Activated T-cell treated with anti-CD3 and anti-CD28 coated beads, Interleukin-2, amount 50 U/mL, for 72 hours (primary cell): ENCODE data around the gene ADGRD1. TPM values are rescaled to one million over a fixed set of nuclear protein-coding genes. Genes with fewer than 3 reads are reported as not detected.

Source experiments
- ATAC-seq, 2 donors: fragments of 150-1000 bp; cut with Tn5 transposase; replicated peaks in 1 of 2; 2 replicates each; pipeline ENCODE4 v1.10.0; 2021; ENCODE audit warnings: moderate library complexity in 2 of 2, mild to moderate bottlenecking in 1 of 2
- DNase-seq, 2 donors: peaks; one replicate each; pipeline ENCODE4 v3.0.0; 2021 to 2022; ENCODE audit warnings: mixed read lengths in 1 of 2
- H3K27ac Mint-ChIP-seq: one replicate; pipeline ENCODE4 v1.8.0; 2022; ENCODE audit warnings: mild to moderate bottlenecking, moderate library complexity, mixed read lengths
- H3K27me3 Mint-ChIP-seq: one replicate; pipeline ENCODE4 v1.8.0; 2022; ENCODE audit warnings: low read depth, mixed read lengths
- H3K36me3 Mint-ChIP-seq, 2 donors: one replicate each; pipeline ENCODE4 v1.8.0; 2022; ENCODE audit warnings: mixed read lengths in 2 of 2, mild to moderate bottlenecking in 1 of 2; ENCODE audit not compliant: insufficient read depth in 2 of 2
- H3K4me1 Mint-ChIP-seq: one replicate; pipeline ENCODE4 v1.8.0; 2022; ENCODE audit warnings: low read depth, mixed read lengths
- H3K4me3 Mint-ChIP-seq, 2 donors: one replicate each; pipeline ENCODE4 v1.8.0; 2022; ENCODE audit warnings: mild to moderate bottlenecking in 2 of 2, mixed read lengths in 2 of 2, moderate library complexity in 2 of 2
- H3K9me3 Mint-ChIP-seq, 2 donors: one replicate each; pipeline ENCODE4 v1.8.0; 2022; ENCODE audit warnings: mixed read lengths in 2 of 2
- total RNA-seq, 2 donors: library from RNA; stranded (reverse); gene quantifications; one replicate each; pipeline ENCODE4 v1.2.3, GENCODE V29; 2022

Gene ADGRD1
- total RNA-seq, 2 donors from 2014 or later, result 2.0 to 2.5 TPM

DNA sequence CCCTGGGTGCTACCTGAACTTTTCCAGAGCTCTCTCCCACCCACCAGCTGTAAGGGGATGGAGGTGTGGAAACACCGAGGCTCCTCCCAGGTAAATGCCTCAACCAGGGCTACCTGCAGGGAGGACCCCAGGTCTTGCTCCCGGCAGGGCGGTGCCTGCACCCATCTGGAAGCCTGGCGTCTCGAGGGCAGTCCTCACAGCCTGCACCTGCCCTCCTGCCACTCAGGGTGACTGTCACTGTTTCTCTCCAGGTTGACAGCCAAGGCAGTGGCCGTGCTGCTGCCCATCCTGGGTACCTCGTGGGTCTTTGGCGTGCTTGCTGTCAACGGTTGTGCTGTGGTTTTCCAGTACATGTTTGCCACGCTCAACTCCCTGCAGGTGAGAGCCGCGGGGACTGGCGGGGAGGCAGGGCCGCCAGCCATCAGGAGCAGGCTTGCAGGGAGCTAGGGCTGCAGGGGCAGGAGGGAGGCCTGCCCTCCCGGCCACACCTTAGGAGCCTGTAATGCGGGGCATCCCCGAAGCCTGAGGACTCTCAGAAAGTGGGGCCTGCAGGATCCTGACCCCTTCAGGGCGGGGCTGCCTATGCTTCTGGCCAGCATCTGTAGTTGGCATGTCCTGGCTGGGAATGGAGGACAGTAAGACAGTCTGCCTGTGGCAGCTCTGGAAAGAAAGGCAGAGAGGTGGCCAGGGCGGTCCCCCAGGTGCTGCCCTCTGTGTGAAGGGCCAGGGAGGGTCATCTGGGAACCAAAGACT, 182.3 kb downstream of the ADGRD1 start:
- H3K36me3 Mint-ChIP-seq, result no peaks in the 10 kb centered on the region
- H3K4me3 Mint-ChIP-seq, result no peak overlapping the region
- DNase-seq (no peak), ATAC-seq (no peak)
- H3K9me3 Mint-ChIP-seq, result no peaks in the 10 kb centered on the region
- no peaks in the 10 kb centered on the region for H3K4me1 Mint-ChIP-seq
- H3K27ac Mint-ChIP-seq, result no peak overlapping the region
- H3K27me3 Mint-ChIP-seq, result no peaks in the 10 kb centered on the region

DNA sequence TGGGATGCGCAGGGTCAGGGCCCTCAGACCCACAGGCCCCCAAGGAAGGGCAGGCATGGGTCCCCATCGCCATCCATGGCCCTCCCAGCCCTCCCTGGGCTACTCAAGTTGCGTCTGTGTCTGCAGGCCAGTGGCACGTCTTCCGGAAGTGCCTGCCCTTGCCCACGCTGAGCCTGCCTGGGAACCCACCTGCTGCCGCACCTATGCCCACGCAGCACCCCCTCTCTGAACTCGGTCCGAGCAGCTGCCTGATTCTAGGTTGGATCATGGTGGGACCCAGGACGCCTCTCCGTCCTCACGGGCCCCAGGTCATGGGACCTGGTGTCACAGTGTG, 182.8 kb downstream of the ADGRD1 start:
- H3K27me3 Mint-ChIP-seq, result no peaks in the 10 kb centered on the region
- ATAC-seq (no peak), DNase-seq (no peak)
- no peaks in the 10 kb centered on the region for H3K4me1 Mint-ChIP-seq
- H3K36me3 Mint-ChIP-seq, result no peaks in the 10 kb centered on the region
- H3K4me3 Mint-ChIP-seq, result no peak overlapping the region
- no peak overlapping the region for H3K27ac Mint-ChIP-seq
- no peaks in the 10 kb centered on the region for H3K9me3 Mint-ChIP-seq

DNA sequence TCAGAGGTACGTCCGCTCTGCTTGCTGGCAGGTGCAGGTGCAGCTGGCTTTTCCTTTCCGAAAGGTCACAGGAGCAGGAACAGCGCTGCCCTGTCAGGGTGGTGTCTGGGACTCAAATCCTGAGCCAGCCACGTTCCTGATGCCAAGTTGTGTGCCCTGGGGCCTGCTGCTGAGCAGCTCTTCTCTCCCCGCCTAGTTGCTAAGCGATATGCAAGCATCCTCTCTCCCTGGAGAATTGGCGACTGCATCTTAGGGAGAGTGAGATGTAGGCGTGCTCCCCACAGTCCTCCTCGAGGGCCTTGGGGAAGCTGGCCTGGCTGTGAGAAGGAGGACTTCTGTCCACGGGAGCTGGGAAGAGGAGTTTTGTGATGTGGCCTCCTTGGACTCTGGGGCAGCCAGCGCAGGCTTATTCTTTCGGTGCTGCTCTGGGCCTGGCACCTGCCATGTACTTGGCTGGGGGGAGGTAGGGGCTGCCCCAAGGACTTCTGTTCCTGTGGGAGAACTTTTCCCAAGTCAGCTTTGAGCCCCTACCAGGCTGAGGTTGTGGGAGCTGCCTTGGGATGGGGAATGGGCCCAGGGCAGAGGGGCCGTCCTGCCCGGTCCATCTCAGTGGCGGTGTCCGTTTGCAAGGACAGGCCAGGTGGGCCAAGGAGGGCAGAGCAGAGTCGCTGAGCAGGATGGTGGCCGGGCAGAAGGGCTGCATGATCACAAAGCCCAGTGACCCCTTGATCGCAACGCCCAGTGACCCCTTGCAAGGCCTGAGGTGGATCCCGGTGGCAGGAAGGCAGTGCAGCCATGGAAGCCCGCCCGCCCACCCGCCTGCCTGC, 183.5 kb downstream of the ADGRD1 start:
- Mint-ChIP-seq H3K9me3 (no peaks in the 10 kb centered on the region), H3K36me3 (no peaks in the 10 kb centered on the region), H3K27ac (no peak overlapping the region), H3K4me1 (no peaks in the 10 kb centered on the region), H3K27me3 (no peaks in the 10 kb centered on the region), H3K4me3 (no peak overlapping the region)
- DNase-seq (no peak), ATAC-seq (no peak)

DNA sequence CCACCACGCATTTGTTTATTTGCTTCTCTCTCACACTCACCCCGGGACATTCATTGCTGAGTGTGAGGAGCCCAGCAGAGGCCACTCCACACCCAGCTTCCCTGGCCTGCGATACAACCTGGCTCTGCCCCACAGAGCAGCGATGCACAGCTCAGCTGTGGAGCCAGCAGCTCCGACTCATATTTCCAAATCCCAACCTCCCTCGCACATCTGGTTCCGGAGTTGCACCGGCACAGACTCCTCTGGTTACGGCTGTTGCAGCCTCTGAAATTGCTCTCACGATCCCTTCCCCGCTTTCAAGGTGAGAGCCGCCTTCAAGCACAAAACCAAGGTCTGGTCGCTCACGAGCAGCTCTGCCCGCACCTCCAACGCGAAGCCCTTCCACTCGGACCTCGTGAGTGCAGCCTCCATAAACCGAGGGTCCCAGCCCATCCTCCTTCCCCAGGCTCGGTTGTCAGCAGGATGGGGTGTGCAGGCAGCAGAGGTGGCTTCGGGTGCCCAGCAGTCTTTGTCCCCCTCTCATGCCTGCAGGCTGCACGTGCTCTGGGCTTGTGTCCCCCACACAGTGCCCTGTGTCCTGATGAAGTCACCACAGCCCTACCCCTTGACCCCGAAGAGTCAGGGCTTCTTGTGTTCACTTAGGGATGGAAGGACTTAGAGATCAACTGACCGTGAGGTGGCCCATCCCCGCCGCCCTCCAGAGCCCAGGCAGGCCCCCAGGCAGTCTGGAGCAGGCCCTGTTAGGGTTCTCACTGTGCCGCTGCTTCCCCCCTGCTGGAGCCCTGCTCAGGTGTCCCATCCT, 184.3 kb downstream of the ADGRD1 start:
- DNase-seq, result no peak
- H3K27me3 Mint-ChIP-seq, result no peaks in the 10 kb centered on the region
- ATAC-seq, result no peak
- H3K27ac Mint-ChIP-seq, result no peak overlapping the region
- no peaks in the 10 kb centered on the region for H3K4me1 Mint-ChIP-seq
- no peaks in the 10 kb centered on the region for H3K9me3 Mint-ChIP-seq
- H3K4me3 Mint-ChIP-seq, result no peak overlapping the region
- H3K36me3 Mint-ChIP-seq, result no peaks in the 10 kb centered on the region

DNA sequence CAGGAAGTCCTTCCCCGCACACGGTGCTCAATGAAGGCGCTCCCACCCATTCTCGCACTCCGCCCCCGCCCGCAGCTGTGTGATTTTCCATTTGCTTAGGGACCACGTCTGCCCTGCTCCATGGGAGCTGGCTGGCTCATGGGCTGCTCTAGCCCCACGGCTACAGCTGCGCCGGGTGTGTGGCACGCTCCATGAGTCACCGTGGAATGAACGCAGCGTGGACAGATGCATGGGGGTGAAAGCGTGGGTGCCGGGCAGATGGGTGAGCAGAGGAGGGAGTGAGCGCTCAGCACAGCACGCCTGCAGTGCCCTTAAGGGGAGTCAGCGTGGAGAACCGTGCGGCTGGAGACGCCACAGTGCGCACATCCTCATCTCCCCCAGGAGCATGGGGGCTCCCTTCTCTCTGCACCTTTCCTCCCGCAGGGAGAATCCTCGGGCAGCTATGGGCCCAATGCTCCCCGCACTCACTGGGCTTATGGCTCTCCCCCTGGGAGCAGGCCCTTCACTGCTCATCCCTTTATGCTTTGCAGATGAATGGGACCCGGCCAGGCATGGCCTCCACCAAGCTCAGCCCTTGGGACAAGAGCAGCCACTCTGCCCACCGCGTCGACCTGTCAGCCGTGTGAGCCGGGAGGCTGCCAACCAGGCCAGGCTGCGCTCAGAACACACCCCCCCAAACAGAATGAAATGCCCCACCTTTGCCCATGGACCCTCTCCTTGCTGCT, 185.1 kb downstream of the ADGRD1 start:
- no peak for DNase-seq
- Mint-ChIP-seq H3K27me3 (no peaks in the 10 kb centered on the region), H3K27ac (no peak overlapping the region), H3K9me3 (no peaks in the 10 kb centered on the region), H3K4me1 (no peaks in the 10 kb centered on the region), H3K4me3 (no peak overlapping the region), H3K36me3 (no peaks in the 10 kb centered on the region)
- ATAC-seq, result no peak

DNA sequence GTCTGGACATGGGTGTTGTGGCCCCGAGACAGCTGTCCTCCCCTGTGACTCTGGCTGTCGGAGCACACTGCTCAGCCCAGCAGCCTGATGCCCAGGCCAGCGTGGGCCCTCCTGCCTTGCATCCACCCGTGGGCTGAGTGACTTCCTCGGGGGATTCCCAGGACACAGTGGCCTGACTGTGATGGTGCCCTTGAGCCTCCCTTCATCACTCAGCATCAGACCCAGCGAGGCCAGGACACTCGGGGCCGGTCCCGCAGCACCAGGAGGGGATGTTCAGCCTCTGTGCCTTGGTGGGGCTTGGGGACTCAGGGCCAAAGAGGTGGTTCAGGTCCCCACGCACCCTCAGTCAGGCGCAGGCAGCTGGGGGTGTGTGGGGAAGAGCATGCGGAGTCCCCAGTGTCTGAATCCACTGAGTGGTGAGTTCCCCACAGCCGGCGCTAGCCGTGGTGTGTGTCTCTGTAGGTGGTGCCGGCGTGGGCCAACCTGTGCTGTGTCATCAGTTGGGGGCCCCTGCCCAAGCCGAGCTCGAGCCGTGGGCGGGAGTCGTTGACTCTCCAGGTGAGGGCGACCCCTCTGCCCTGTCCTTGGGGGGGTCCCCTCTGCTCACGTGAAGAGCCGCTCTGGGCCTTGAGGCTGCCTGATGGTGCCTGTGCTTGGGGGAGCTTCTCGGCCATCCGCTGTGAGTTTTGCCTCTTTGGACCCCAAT, 185.8 kb downstream of the ADGRD1 start:
- Mint-ChIP-seq H3K27me3 (peaks cover 4% of the 10 kb centered on the region), H3K27ac (no peak overlapping the region), H3K36me3 (no peaks in the 10 kb centered on the region), H3K4me3 (no peak overlapping the region), H3K9me3 (no peaks in the 10 kb centered on the region), H3K4me1 (no peaks in the 10 kb centered on the region)
- DNase-seq, result no peak
- no peak for ATAC-seq

DNA sequence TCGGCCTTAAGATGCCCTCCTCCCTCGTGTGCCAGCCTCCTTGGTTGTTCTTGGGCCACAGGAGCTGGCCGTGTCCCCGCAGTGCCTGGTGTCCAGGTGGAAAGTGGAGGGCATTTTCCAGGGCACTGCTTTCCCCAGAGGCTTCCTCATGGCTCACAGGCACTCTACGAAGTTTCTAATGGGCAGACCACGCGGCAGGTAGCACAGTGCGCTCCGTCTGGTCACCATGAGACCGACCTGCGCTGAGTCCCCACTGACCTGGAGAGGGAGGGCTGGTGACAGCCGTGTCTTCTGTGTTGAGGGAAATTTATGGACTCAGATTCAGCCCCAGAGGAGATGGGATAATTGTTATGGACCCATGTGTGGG, 186.3 kb downstream of the ADGRD1 start:
- DNase-seq, result no peak
- Mint-ChIP-seq H3K27me3 (peaks cover 6% of the 10 kb centered on the region), H3K36me3 (no peaks in the 10 kb centered on the region), H3K27ac (no peak overlapping the region), H3K9me3 (no peaks in the 10 kb centered on the region), H3K4me3 (no peak overlapping the region), H3K4me1 (no peaks in the 10 kb centered on the region)
- no peak for ATAC-seq

DNA sequence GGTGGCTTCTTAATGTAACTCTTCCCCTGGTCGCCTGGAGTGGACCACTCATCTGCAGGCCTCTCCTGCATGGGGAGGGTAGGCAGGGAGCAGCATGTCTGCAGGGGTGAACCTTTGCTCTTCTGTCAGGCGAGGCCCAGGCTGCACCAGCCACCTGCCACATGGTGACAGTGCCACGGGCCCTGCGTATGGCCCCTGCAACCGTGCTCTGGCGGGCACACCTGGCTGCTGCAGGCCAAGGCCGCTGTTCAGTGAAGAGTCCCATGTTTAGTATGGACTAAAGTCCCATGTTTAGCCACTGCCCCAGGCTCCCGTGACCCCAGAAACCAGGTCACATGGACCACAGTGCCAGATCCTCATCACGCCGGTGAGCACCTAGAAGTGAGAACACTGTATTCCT, 187.0 kb downstream of the ADGRD1 start:
- Mint-ChIP-seq H3K36me3 (no peaks in the 10 kb centered on the region), H3K27me3 (peaks cover 6% of the 10 kb centered on the region), H3K9me3 (no peaks in the 10 kb centered on the region), H3K4me3 (no peak overlapping the region), H3K4me1 (no peaks in the 10 kb centered on the region), H3K27ac (no peak overlapping the region)
- DNase-seq, result no peak
- no peak for ATAC-seq

DNA sequence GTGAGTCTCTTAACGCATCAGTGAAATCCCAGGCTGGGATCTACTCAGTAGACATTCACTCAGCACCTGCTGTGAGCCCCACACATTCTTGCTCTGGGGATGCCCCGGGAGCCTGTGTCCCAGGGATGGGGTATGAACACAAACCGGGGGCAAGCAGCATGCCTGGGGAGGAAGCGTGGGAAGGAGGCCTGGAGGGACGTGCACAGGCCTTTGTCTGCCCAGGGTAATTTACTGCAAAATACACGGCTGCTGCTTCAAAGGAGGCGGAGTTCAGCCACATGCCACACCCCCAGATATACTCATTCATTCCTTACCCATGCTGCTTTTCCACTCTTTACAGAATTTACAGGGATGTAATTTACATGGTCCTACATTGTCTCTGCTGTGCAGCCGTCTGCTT, 187.8 kb downstream of the ADGRD1 start:
- ATAC-seq (no peak), DNase-seq (no peak)
- H3K4me3 Mint-ChIP-seq, result no peak overlapping the region
- no peaks in the 10 kb centered on the region for H3K36me3 Mint-ChIP-seq
- no peak overlapping the region for H3K27ac Mint-ChIP-seq
- H3K27me3 Mint-ChIP-seq, result peaks cover 6% of the 10 kb centered on the region
- H3K4me1 Mint-ChIP-seq, result no peaks in the 10 kb centered on the region
- H3K9me3 Mint-ChIP-seq, result no peaks in the 10 kb centered on the region

DNA sequence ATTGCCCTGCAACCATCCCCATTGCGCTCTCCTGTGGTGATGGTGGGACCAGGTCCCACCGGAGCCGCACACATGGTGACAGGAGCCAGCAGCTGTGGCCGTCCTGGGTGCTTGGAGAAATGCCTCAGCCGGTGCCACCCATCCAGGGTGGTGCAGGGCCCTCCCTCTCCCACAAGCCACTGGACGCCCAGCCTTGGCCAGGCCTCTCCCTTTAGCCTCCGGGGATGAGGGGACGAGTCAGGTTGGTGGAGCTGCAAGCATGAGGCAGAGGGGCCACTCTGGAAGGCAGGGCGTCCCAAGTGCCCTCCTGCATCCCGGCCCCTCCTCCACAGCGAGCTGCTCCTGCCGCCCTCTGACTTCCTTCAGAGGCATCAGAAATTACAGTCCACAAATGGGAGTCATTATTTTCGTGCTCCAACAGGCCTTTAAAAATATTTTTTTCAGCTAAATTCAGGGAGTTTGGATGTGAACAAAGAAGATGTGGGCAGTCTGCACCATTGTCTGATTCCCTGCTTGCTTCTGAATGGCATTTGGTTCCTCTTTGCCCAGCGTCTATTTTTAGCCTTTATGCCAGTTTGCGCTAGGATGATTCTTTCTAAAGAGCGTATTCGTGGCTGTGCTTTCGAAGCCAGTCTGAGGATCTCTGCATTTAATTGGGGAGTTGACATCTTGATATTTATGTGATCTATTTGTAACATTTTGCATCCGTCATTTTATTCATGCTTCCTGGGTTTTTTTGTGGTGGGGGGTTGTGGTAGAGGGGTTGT, 189.4 kb downstream of the ADGRD1 start:
- no peaks in the 10 kb centered on the region for H3K4me1 Mint-ChIP-seq
- no peak overlapping the region for H3K4me3 Mint-ChIP-seq
- H3K27ac Mint-ChIP-seq, result no peak overlapping the region
- H3K27me3 Mint-ChIP-seq, result peaks cover 6% of the 10 kb centered on the region
- ATAC-seq (no peak), DNase-seq (no peak)
- no peaks in the 10 kb centered on the region for H3K36me3 Mint-ChIP-seq
- no peaks in the 10 kb centered on the region for H3K9me3 Mint-ChIP-seq

DNA sequence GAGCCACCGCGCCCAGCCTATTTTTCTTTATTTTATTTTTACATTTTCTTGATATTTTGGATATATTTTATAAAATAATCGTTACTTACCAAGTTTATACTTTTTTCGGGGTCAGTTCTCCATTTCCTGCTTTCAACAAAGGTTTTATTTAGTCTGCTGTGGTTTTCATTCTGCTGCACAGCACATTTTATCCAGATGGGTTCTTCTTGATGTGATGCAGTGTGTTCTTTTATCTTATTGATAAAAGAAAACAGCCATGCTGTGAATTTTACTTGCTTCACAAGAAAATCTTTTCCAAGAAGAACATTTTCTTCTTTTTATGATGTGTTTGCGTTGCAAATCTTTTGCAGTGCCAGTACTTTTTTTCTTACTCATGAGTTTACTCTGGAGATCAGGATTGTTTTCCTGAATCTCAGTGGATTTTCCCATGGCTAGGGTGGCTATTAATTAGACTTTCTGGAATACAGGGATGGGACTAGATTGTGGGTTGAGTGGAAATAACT, 192.5 kb downstream of the ADGRD1 start:
- H3K4me1 Mint-ChIP-seq, result no peaks in the 10 kb centered on the region
- H3K9me3 Mint-ChIP-seq, result peaks cover 0 to 3% of the 10 kb centered on the region in 2 donors
- no peak overlapping the region for H3K27ac Mint-ChIP-seq
- no peak for DNase-seq
- H3K36me3 Mint-ChIP-seq, result peaks cover 0 to 4% of the 10 kb centered on the region in 2 donors
- no peak for ATAC-seq
- H3K27me3 Mint-ChIP-seq, result peaks cover 11% of the 10 kb centered on the region
- no peak overlapping the region for H3K4me3 Mint-ChIP-seq

DNA sequence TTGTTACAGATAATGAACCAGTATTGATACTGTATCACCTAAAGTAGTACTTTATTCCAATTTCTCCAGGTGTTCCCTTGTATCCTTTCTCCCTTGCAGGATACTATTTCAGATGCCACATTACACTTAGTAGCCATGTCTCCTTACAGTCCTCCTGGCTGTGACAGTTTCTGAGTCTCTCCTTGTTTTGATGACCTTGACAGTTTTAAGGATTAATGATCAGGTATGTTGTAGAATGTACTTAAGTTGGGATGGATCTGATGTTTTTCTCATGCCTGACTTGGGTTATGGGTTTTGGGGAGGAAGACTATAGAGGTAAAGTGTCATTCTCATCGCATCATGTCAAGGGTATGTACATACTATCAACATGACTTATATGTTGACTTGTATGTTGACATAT, 193.6 kb downstream of the ADGRD1 start:
- no peak overlapping the region for H3K27ac Mint-ChIP-seq
- no peak for ATAC-seq
- no peak overlapping the region for H3K4me3 Mint-ChIP-seq

More for the DNA sequence above, 193.6 kb downstream of the ADGRD1 start:
- no peak for DNase-seq
- peaks cover 15% of the 10 kb centered on the region for H3K27me3 Mint-ChIP-seq
- H3K9me3 Mint-ChIP-seq, result peaks cover 0 to 4% of the 10 kb centered on the region in 2 donors
- H3K36me3 Mint-ChIP-seq, result peaks cover 0 to 4% of the 10 kb centered on the region in 2 donors
- no peaks in the 10 kb centered on the region for H3K4me1 Mint-ChIP-seq
